Articular chondrocyte of knee joint (primary cell): ENCODE results near the gene CPXM1. TPM values are rescaled to one million over a fixed set of nuclear protein-coding genes. Genes with fewer than 3 reads are reported as not detected.

Experiments used
- total RNA-seq: library from RNA; depleted of rRNA; stranded (reverse); fragments of >200 nt; gene quantifications from 2 replicates; pipeline ENCODE4 v1.2.3, GENCODE V29; 2012

Gene CPXM1
- total RNA-seq: 0.13 and 0.22 TPM in 2 replicates

GRCh38 chr20:2800521-2801285 is at the start of gene CPXM1:
Gene CPXM1 (minus strand): TSS chr20:2800627. CDS start chr20:2800572, 55 bp downstream.

GRCh38 chr20:2840138-2840966 is 39.9 kb upstream of the CPXM1 start, which contains the start of the genes PCED1A and VPS16:
Gene PCED1A (minus strand): TSS chr20:2840655. CDS start chr20:2839912, 743 bp downstream.
Gene VPS16 (plus strand): TSS chr20:2840745. CDS start chr20:2840775, 30 bp downstream.

GRCh38 chr20:2816030-2816582 is 15.7 kb upstream of the CPXM1 start, which contains the start of gene TMEM239:
Gene TMEM239 (plus strand): TSS chr20:2816364. CDS start chr20:2816555, 191 bp downstream.

GRCh38 chr20:2814587-2815051 is 14.2 kb upstream of the CPXM1 start, which contains the start of gene C20orf141:
Gene C20orf141 (plus strand): TSS chr20:2814987. CDS start chr20:2815185, 198 bp downstream.

Other genes with a start within 250 kb of the CPXM1 start
- 61.9 and 66.6 TPM in 2 replicates for gene NOP56, start 148.0 kb downstream of the CPXM1 start, total RNA-seq
- 66.7 and 72.4 TPM in 2 replicates for gene IDH3B, start 136.4 kb downstream of the CPXM1 start, total RNA-seq
- 0.76 and 1.3 TPM in 2 replicates for gene EBF4, start 107.8 kb downstream of the CPXM1 start, total RNA-seq
- gene C20orf141, start 14.4 kb upstream of the CPXM1 start, total RNA-seq: 0.32 TPM in 1 of 2 replicates, not detected in the other
- under 0.01 TPM in 1 of 2 replicates, not detected in the other for gene TMEM239, start 15.7 kb upstream of the CPXM1 start, total RNA-seq
- gene PCED1A, start 40.0 kb upstream of the CPXM1 start, total RNA-seq: 15.2 and 19.1 TPM in 2 replicates
- 24.8 and 29.0 TPM in 2 replicates for gene VPS16, start 40.1 kb upstream of the CPXM1 start, total RNA-seq
- 55.6 and 56.3 TPM in 2 replicates for gene PTPRA, start 72.9 kb upstream of the CPXM1 start, total RNA-seq
- 0.22 TPM in 1 of 2 replicates, not detected in the other for gene GNRH2, start 243.0 kb upstream of the CPXM1 start, total RNA-seq
- 15.8 and 24.3 TPM in 2 replicates for gene MRPS26, start 245.4 kb upstream of the CPXM1 start, total RNA-seq